Cardiac muscle cell (in vitro differentiated cells and primary cell): ENCODE measurements around the gene RASAL3. TPM values are rescaled to one million over a fixed set of nuclear protein-coding genes. Genes with fewer than 3 reads are reported as not detected.
"Not testable (repeated sequence)": the region's sequence is repeated elsewhere in the genome, so short reads cannot be mapped to it uniquely, and the experiment has no call there.

Experiments used
- DNase-seq, 2 donors: peaks; one replicate each; pipeline versions ENCODE4 v3.0.0 to v3.0.0-alpha.2; 2010 to 2017; ENCODE audit warnings: low read depth in 1 of 2, low spot score in 1 of 2
- H3K27ac ChIP-seq: fragments of 200-600 bp; sonication (generic); 2 replicates; pipeline ENCODE4 v1.5.1; 2016
- H3K27me3 ChIP-seq: fragments of 200-600 bp; sonication (generic); 2 replicates; pipeline ENCODE4 v1.6.0; 2016; ENCODE audit warnings: control low read depth
- H3K36me3 ChIP-seq: fragments of 200-600 bp; sonication (generic); 2 replicates; pipeline ENCODE4 v1.5.1; 2016; ENCODE audit warnings: control low read depth
- H3K4me1 ChIP-seq: fragments of 200-600 bp; sonication (generic); 2 replicates; pipeline ENCODE4 v1.8.1; 2017; ENCODE audit warnings: low read depth, mild to moderate bottlenecking, mixed run types
- H3K4me3 ChIP-seq: fragments of 200-600 bp; sonication (generic); 2 replicates; pipeline ENCODE4 v1.5.1; 2016; ENCODE audit warnings: mild to moderate bottlenecking
- H3K9me3 ChIP-seq: fragments of 200-600 bp; sonication (generic); 2 replicates; pipeline ENCODE4 v1.5.1; 2017; ENCODE audit warnings: low read depth, mild to moderate bottlenecking, control low read depth
- polyA plus RNA-seq: library from polyadenylated mRNA; unstranded; fragments of >200 nt; fragmentation: Nextera tagmentation; extraction: Ambion mirVana; gene quantifications from 2 replicates; pipeline ENCODE4 v1.2.1, GENCODE V29; 2016
- total RNA-seq: library from RNA; depleted of rRNA; stranded (reverse); fragments of >200 nt; gene quantifications from 2 replicates; pipeline ENCODE4 v1.2.3, GENCODE V29; 2016
- TF ChIP-seq, protein P1 (sequence below): IDR thresholded peaks from 2 replicates; pipeline ENCODE4 v1.5.1; 2012; ENCODE audit warnings: low read depth, mild to moderate bottlenecking, low read length

Gene RASAL3
- total and polyA plus RNA-seq, 2 experiments from 2014 or later: not detected

DNA sequence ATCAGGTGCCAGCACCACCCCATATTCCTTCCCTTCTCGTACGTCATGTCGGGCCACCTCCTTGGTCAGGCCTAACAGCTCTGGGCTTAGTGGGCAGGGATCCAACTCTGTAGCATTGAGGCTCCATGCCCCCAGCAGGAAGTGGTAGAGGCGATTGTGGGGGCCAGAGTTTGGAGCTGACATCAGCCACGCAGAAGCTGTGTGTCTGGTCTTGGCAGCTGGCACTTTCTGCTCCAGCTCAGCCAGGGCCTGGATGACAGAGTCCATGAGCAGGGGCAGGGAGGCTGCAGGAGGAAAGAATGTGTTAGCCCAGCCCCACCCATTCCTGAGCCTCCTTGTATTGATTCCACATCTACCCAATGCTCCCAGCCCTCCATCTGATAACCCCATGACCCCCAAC lies 12.0 kb upstream of the RASAL3 start:
- TF ChIP-seq, protein P1, sequence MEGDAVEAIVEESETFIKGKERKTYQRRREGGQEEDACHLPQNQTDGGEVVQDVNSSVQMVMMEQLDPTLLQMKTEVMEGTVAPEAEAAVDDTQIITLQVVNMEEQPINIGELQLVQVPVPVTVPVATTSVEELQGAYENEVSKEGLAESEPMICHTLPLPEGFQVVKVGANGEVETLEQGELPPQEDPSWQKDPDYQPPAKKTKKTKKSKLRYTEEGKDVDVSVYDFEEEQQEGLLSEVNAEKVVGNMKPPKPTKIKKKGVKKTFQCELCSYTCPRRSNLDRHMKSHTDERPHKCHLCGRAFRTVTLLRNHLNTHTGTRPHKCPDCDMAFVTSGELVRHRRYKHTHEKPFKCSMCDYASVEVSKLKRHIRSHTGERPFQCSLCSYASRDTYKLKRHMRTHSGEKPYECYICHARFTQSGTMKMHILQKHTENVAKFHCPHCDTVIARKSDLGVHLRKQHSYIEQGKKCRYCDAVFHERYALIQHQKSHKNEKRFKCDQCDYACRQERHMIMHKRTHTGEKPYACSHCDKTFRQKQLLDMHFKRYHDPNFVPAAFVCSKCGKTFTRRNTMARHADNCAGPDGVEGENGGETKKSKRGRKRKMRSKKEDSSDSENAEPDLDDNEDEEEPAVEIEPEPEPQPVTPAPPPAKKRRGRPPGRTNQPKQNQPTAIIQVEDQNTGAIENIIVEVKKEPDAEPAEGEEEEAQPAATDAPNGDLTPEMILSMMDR: no peak
- Histone ChIP-seq H3K36me3 (no peaks in the 10 kb centered on the region), H3K27me3 (no peaks in the 10 kb centered on the region), H3K4me3 (no peak overlapping the region), H3K27ac (no peak overlapping the region), H3K4me1 (no peaks in the 10 kb centered on the region), H3K9me3 (no peaks in the 10 kb centered on the region)
- no peak for DNase-seq

DNA sequence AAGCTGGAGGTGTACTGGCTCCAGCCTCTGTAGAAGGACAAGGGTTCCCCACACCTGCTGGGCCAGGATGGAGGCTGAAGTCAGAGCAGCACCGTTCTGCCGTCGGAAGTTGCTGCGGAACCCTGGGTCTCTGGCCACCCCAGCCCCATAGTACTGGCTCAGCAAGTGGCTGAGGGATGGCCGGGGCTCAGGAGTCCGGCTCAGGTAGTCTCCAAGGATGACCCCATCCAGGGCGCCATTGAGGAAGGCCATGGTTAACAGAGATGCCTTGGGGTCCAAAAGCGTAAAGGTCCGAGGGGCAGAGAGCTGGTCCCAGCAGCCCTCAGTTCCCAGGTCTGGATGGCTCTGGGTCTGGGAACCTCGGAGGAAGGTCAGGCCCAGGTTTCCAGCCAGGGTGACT lies 11.3 kb upstream of the RASAL3 start:
- H3K4me1 ChIP-seq: no peaks in the 10 kb centered on the region
- peaks cover 2% of the 10 kb centered on the region for H3K27me3 ChIP-seq
- H3K9me3 ChIP-seq: no peaks in the 10 kb centered on the region
- TF ChIP-seq, protein P1: no peak
- no peak overlapping the region for H3K4me3 ChIP-seq
- no peak overlapping the region for H3K27ac ChIP-seq
- H3K36me3 ChIP-seq: no peaks in the 10 kb centered on the region
- no peak for DNase-seq

DNA sequence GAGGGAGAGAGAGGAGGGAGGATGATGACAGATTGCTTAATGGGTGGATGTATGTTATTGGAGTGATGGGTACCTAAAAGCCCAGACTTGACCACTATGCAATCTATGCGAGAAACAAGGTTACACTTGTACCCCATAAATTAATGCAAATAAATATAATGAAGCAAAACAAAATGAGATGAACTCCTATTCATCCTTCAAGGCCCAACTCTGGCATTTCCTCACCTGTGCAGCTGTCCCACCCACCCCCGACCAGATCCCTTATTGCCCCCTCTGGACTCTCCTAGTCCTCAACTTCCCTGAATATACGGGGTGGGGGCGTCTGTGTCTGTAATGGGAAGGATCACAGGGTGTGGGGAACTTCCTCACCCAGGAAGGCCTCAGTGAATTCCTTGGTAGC lies 10.8 kb upstream of the RASAL3 start:
- no peaks in the 10 kb centered on the region for H3K9me3 ChIP-seq
- TF ChIP-seq, protein P1: no peak
- no peak overlapping the region for H3K4me3 ChIP-seq
- DNase-seq: no peak
- no peak overlapping the region for H3K27ac ChIP-seq
- peaks cover 7% of the 10 kb centered on the region for H3K27me3 ChIP-seq
- H3K4me1 ChIP-seq: no peaks in the 10 kb centered on the region
- no peaks in the 10 kb centered on the region for H3K36me3 ChIP-seq

DNA sequence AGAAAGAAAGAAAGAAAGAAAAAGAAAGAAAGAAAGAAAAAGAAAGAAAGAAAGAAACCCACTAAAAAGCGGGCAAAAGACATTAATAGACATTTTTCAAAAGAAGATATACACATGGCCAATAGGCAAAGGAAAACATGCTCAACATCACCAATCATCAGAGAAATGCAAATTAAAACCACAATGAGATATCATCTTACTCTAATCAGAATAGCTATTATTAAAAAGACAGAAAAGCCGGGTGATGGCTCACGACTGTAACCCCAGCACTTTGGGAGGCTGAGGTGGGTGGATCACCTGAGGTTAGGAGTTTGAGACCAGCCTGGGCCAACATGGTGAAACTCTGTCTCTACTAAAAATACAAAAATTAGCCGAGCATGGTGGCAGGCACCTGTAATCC lies 9.5 kb upstream of the RASAL3 start:
- H3K27ac ChIP-seq, H3K36me3 ChIP-seq, H3K9me3 ChIP-seq, H3K4me3 ChIP-seq, DNase-seq, H3K4me1 ChIP-seq: not testable (repeated sequence)
- H3K27me3 ChIP-seq: peaks cover 20% of the 10 kb centered on the region

DNA sequence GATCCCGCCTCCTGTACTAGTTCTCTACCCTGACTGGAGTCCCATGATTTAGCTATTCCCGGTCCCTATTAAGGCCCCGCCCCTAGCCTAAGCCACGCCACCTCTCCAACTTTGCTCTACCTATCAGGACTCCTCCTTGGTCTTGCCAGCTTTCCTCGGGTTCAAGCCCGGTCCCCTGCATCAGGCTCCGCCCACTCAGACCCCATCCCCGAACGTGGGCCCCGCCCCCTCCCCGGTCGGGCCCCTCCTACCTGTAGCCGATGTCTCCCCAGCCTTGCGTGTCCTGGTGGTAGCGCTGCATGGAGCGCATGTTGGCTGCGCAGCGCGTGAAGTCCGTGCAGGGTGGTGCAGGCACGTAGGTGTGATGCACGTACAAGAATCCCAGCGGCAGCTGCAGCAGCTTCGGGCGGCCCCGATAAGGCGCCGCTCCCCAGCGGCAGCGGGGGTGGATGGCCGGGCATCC lies 7.3 kb upstream of the RASAL3 start:
- Histone ChIP-seq H3K27ac (no peak overlapping the region), H3K4me3 (no peak overlapping the region), H3K9me3 (no peaks in the 10 kb centered on the region), H3K4me1 (no peaks in the 10 kb centered on the region), H3K36me3 (no peaks in the 10 kb centered on the region), H3K27me3 (peaks cover 37% of the 10 kb centered on the region)
- TF ChIP-seq, protein P1: no peak
- no peak for DNase-seq

DNA sequence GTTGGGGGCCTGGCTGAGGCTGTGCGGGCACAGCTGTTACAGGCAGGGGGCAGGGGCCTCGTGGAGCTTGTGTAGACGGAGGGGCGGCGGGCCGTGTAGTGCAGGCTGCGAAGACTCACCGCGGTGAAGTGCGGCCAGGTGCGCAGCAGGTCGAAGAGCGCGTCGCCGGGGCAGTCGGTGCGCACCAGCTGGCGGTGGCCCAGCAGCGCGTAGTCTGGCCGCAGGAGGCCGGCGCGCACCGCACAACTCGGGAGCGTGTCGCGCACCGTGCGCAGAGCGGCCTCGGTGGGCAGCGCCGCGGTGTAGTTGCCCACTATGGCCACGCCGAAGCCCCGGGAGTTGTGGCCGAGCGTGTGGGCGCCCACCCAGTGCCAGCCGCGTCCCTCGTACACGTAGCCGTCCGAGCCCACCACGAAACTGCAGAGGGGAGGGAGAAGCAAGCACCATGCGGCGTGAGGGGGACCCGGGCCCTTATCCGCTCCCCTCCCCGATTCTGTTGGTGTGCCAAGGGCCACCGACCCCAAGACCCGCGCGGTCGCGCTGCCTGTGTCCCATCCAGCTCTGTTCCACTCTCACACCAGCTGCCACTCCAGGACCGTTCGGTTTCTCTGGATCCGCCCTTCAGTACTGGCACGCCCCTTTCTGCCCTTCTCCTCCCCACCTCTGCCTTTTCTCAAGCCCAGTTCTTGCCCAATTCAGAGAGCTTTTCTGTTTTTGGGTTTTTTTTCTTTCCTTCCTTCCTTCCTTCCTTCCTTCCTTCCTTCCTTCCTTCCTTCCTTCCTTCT lies 5.4 kb upstream of the RASAL3 start:
- no peaks in the 10 kb centered on the region for H3K4me1 ChIP-seq
- H3K9me3 ChIP-seq: no peaks in the 10 kb centered on the region
- H3K36me3 ChIP-seq: no peaks in the 10 kb centered on the region
- H3K27me3 ChIP-seq: peaks cover 37% of the 10 kb centered on the region
- TF ChIP-seq, protein P1: no peak
- H3K4me3 ChIP-seq: no peak overlapping the region
- DNase-seq: peak in 1 of 2 donors; percentile 49
- no peak overlapping the region for H3K27ac ChIP-seq
